ENCODE measurements around the gene ITGB1.
A peak's percentile ranks its signal among the peaks of the same experiment; 100 is the strongest.
"Not testable (repeated sequence)": the region's sequence is repeated elsewhere in the genome, so short reads cannot be mapped to it uniquely, and the experiment has no call there.

ITGB1 gene

GRCh38 chr10:32958085-32959005 lies at the start of gene ITGB1:
Gene ITGB1 (minus strand): TSS chr10:32958230. CDS start chr10:32935558, 22,672 bp downstream.
- DNase-seq, result peak; percentile 66

GRCh38 chr10:33006342-33006887 lies 48.4 kb upstream of the ITGB1 start:
- no peak for DNase-seq

GRCh38 chr10:33005322-33006301 lies 47.6 kb upstream of the ITGB1 start:
- DNase-seq, result no peak

- no peak for DNase-seq
Observed at GRCh38 chr10:33001908-33002492, 44.0 kb upstream of the ITGB1 start.

- DNase-seq, result not testable (repeated sequence)
Observed at GRCh38 chr10:32998060-32998581, 40.1 kb upstream of the ITGB1 start.

- no peak for DNase-seq
Observed at GRCh38 chr10:32995751-32996150, 37.7 kb upstream of the ITGB1 start.

GRCh38 chr10:32995066-32995622 lies 37.1 kb upstream of the ITGB1 start:
- no peak for DNase-seq

GRCh38 chr10:32994632-32995031 lies 36.6 kb upstream of the ITGB1 start:
- DNase-seq, result not testable (repeated sequence)

- DNase-seq, result not testable (repeated sequence)
Observed at GRCh38 chr10:32992310-32992709, 34.3 kb upstream of the ITGB1 start.

GRCh38 chr10:32990811-32991210 lies 32.8 kb upstream of the ITGB1 start:
- DNase-seq, result no peak

- no peak for DNase-seq
Observed at GRCh38 chr10:32988604-32989003, 30.6 kb upstream of the ITGB1 start.

- no peak for DNase-seq
Observed at GRCh38 chr10:32987172-32987571, 29.1 kb upstream of the ITGB1 start.

GRCh38 chr10:32985775-32986350 lies 27.8 kb upstream of the ITGB1 start:
- no peak for DNase-seq

GRCh38 chr10:32985341-32985764 lies 27.3 kb upstream of the ITGB1 start:
- no peak for DNase-seq

GRCh38 chr10:32984003-32984600 lies 26.1 kb upstream of the ITGB1 start:
- DNase-seq, result no peak

GRCh38 chr10:32982911-32983909 lies 25.2 kb upstream of the ITGB1 start:
- no peak for DNase-seq

- no peak for DNase-seq
Observed at GRCh38 chr10:32982293-32982709, 24.3 kb upstream of the ITGB1 start.

GRCh38 chr10:32981760-32982159 lies 23.7 kb upstream of the ITGB1 start:
- DNase-seq, result no peak

GRCh38 chr10:32980558-32981468 lies 22.8 kb upstream of the ITGB1 start:
- peak; percentile 61 for DNase-seq

Data from DMS79 (cell line).